ENCODE data around the gene TEX11. TPM values are rescaled to one million over a fixed set of nuclear protein-coding genes. Genes with fewer than 3 reads are reported as not detected.
"Not testable (repeated sequence)": the region's sequence is repeated elsewhere in the genome, so short reads cannot be mapped to it uniquely, and the experiment has no call there.

The TEX11 gene
- total RNA-seq, 3 donors from 2014 or later = not detected

DNA sequence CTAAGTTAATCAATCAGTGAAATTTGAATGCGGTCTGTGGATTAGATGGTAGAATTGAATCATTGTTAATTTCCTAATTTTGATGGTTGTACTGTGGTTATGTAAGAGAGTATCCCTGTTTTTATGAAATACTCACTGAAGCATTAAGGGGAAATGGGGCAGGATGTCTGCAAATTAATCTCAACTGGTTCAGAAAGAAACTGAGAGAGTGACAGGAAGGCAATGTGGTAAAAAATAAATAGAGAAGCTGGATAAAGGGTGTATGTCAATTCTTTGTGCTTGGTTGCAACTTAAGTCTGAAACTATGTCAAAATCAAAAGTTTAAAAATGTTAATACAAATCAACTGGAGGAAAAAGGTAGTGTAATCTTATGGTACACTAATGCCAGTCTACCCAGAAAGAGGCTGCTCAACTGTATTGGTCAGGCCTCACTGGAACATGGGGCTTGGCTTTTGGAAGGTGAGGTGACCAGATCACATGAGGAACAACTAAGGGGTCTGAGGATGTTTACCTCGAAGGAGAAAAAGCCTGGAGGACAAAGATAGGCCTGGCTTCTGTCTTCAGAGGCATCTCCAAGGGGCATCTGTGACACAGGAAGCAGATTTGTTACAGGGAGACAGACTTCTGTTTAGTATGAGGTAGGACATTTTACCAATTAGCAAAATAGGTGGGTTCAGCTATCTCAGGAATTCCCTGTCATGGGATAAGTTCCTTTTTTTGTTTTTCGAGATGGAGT lies 380.7 kb downstream of the TEX11 start:
- H3K36me3 ChIP-seq = no peaks in the 10 kb centered on the region
- DNase-seq (ENCODE audit: low spot score in 2 of 2) = no peak
- H3K9me3 ChIP-seq = no peaks in the 10 kb centered on the region
- H3K4me3 ChIP-seq = no peak overlapping the region
- no peak overlapping the region for H3K27ac ChIP-seq
- no peak for TF ChIP-seq POLR2AphosphoS5 (IDR thresholded peaks at IDR 0.05)
- no peaks in the 10 kb centered on the region for H3K4me1 ChIP-seq
- intact Hi-C loops (cut with DNase I; ENCODE audit: low total_unique reads) = no loop called here
- H3K27me3 ChIP-seq = peaks cover 0 to 22% of the 10 kb centered on the region in 2 donors

DNA sequence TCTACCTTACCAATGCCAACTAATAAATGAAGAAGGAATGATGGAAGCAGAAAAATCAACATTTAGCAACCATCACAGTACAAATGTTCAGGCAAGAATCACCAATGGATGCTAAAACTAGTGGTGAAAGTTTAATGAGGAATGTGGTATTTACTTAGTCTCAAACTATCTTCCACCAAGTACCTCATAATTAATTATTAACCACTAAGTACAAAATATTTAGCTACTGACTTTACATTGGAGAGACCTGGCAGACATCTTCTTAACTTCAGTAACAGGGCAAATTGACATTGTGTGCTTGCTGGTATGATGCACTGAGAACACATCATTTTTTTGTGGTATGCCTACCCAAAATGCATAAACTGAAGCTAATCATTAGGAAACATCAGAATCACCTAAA lies 381.5 kb downstream of the TEX11 start:
- H3K27ac ChIP-seq = no peak overlapping the region
- H3K36me3 ChIP-seq = no peaks in the 10 kb centered on the region
- intact Hi-C loops (cut with DNase I; ENCODE audit: low total_unique reads) = no loop called here
- no peaks in the 10 kb centered on the region for H3K4me1 ChIP-seq
- DNase-seq (ENCODE audit: low spot score in 2 of 2) = no peak
- no peak overlapping the region for H3K4me3 ChIP-seq
- no peaks in the 10 kb centered on the region for H3K9me3 ChIP-seq
- no peak for TF ChIP-seq POLR2AphosphoS5 (IDR thresholded peaks at IDR 0.05)
- no peak for TF ChIP-seq POLR2A (IDR thresholded peaks at IDR 0.05)
- TF ChIP-seq, protein P1, sequence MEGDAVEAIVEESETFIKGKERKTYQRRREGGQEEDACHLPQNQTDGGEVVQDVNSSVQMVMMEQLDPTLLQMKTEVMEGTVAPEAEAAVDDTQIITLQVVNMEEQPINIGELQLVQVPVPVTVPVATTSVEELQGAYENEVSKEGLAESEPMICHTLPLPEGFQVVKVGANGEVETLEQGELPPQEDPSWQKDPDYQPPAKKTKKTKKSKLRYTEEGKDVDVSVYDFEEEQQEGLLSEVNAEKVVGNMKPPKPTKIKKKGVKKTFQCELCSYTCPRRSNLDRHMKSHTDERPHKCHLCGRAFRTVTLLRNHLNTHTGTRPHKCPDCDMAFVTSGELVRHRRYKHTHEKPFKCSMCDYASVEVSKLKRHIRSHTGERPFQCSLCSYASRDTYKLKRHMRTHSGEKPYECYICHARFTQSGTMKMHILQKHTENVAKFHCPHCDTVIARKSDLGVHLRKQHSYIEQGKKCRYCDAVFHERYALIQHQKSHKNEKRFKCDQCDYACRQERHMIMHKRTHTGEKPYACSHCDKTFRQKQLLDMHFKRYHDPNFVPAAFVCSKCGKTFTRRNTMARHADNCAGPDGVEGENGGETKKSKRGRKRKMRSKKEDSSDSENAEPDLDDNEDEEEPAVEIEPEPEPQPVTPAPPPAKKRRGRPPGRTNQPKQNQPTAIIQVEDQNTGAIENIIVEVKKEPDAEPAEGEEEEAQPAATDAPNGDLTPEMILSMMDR (IDR thresholded peaks at IDR 0.05) = no peak
- peaks cover 0 to 24% of the 10 kb centered on the region in 2 donors for H3K27me3 ChIP-seq

DNA sequence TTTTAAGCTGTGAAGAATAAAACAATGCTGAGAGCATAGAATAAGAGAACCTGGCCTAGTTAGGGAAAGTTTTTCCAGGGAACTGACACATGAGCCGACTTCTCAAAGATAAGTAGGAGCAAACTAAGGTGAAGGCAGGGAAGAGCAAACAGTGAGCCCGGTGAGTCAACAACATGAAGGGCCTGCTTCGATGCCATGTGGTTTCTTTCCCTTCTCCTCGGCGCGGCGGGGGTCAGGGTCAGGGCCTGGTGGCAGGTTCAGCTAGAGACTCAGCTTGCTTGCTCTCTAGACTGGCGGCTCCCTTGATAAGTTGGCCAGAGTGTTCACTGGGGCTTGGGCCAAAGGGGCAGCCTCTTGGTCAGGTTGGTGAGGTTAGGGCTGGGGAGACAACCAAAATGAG lies 382.8 kb downstream of the TEX11 start:
- H3K27ac ChIP-seq = no peak overlapping the region
- intact Hi-C loops (cut with DNase I; ENCODE audit: low total_unique reads) = no loop called here
- DNase-seq (ENCODE audit: low spot score in 2 of 2) = peak in 1 of 2 donors; percentile 52
- TF ChIP-seq POLR2A (IDR thresholded peaks at IDR 0.05) (no peak), POLR2AphosphoS5 (IDR thresholded peaks at IDR 0.05) (no peak)
- TF ChIP-seq, protein P1 (IDR thresholded peaks at IDR 0.05) = no peak
- H3K27me3 ChIP-seq = peaks cover 0 to 17% of the 10 kb centered on the region in 2 donors
- H3K4me1 ChIP-seq = no peaks in the 10 kb centered on the region
- H3K4me3 ChIP-seq = no peak overlapping the region
- peaks cover 3 to 6% of the 10 kb centered on the region in 2 donors for H3K9me3 ChIP-seq
- H3K36me3 ChIP-seq = no peaks in the 10 kb centered on the region

DNA sequence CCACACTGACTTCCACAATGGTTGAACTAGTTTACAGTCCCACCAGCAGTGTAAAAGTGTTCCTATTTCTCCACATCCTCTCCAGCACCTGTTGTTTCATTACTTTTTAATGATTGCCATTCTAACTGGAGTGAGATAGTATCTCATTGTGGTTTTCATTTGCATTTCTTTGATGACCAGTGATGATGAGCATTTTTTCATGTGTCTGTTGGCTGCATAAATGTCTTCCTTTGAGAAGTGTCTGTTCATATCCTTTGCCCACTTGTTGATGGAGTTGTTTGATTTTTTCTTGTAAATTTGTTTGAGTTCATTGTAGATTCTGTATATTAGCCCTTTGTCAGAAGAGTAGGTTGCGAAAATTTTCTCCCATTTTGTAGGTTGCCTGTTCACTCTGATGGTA lies 392.8 kb downstream of the TEX11 start:
- DNase-seq (ENCODE audit: low spot score in 2 of 2); H3K4me3 ChIP-seq: not testable (repeated sequence)

DNA sequence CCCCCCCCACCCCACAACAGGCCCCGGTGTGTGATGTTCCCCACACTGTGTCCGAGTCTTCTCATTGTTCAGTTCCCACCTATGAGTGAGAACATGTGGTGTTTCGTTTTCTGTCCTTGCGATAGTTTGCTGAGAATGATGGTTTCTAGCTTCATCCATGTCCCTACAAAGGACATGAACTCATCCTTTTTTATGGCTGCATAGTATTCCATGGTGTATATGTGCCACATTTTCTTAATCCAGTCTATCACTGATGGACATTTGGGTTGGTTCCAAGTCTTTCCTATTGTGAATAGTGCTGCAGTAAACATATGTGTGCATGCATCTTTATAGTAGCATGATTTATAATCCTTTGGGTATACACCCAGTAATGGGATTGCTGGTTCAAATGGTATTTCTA lies 393.2 kb downstream of the TEX11 start:
- H3K27ac ChIP-seq; H3K36me3 ChIP-seq; H3K4me3 ChIP-seq; intact Hi-C loops (cut with DNase I; ENCODE audit: low total_unique reads); DNase-seq (ENCODE audit: low spot score in 2 of 2); H3K27me3 ChIP-seq; H3K4me1 ChIP-seq: not testable (repeated sequence)
- H3K9me3 ChIP-seq = peaks cover 6 to 18% of the 10 kb centered on the region in 2 donors

More for the DNA sequence above, 392.8 kb downstream of the TEX11 start:
- H3K36me3 ChIP-seq; H3K27ac ChIP-seq; H3K27me3 ChIP-seq; H3K4me1 ChIP-seq; intact Hi-C loops (cut with DNase I; ENCODE audit: low total_unique reads): not testable (repeated sequence)
- H3K9me3 ChIP-seq = peaks cover 10 to 21% of the 10 kb centered on the region in 2 donors

DNA sequence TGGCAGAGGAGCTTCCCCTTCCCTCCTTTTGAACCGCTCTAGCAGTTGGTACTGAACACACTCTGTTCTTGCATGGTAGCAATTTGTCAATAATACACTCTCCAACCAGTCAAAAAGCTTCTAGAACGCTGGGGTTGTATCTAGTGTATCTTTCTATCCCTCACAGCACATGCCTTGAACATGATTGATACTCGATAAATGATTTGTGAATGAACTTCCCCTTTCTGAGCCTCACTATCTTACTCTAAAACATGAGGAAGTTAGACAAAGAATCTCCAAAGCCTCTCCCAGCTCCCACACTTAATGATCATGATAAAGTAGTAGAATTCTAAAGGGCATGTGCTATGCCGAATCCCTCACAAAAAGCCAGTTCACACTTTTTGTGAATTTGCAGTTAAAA lies 399.4 kb downstream of the TEX11 start:
- Histone ChIP-seq H3K4me3 (no peak overlapping the region), H3K9me3 (no peaks in the 10 kb centered on the region), H3K36me3 (no peaks in the 10 kb centered on the region), H3K4me1 (no peaks in the 10 kb centered on the region), H3K27ac (no peak overlapping the region), H3K27me3 (peaks cover 0 to 39% of the 10 kb centered on the region in 2 donors)
- TF ChIP-seq POLR2A (IDR thresholded peaks at IDR 0.05) (no peak), POLR2AphosphoS5 (IDR thresholded peaks at IDR 0.05) (no peak)
- TF ChIP-seq, protein P1 (IDR thresholded peaks at IDR 0.05) = no peak
- intact Hi-C loops (cut with DNase I; ENCODE audit: low total_unique reads) = no loop called here
- no peak for DNase-seq (ENCODE audit: low spot score in 2 of 2)
